ENCODE measurements around the gene C16orf96. TPM values are rescaled to one million over a fixed set of nuclear protein-coding genes. Genes with fewer than 3 reads are reported as not detected.

Gene C16orf96
- total RNA-seq, 4 donors from 2014 or later: 0.19 to 0.36 TPM; not detected in 2

- no peak for TF ChIP-seq CTCF (IDR thresholded peaks at IDR 0.05)
- DNase-seq (ENCODE audit: low spot score): no peak
- no peak for ATAC-seq (ENCODE audit: low FRiP score)
Observed at GRCh38 chr16:4609200-4610010, 53.3 kb downstream of the C16orf96 start.

GRCh38 chr16:4610011-4611005, 54.2 kb downstream of the C16orf96 start:
- TF ChIP-seq CTCF (IDR thresholded peaks at IDR 0.05): no peak
- DNase-seq (ENCODE audit: low spot score) (no peak), ATAC-seq (ENCODE audit: low FRiP score) (no peak)

- DNase-seq (ENCODE audit: low spot score): no peak
- no peak for ATAC-seq (ENCODE audit: low FRiP score)
- TF ChIP-seq CTCF (IDR thresholded peaks at IDR 0.05): no peak
Observed at GRCh38 chr16:4611337-4612021, 55.3 kb downstream of the C16orf96 start.

GRCh38 chr16:4612474-4612931, 56.4 kb downstream of the C16orf96 start:
- DNase-seq (ENCODE audit: low spot score) (no peak), ATAC-seq (ENCODE audit: low FRiP score) (no peak)
- TF ChIP-seq CTCF (IDR thresholded peaks at IDR 0.05): no peak

GRCh38 chr16:4612977-4613635, 57.0 kb downstream of the C16orf96 start:
- no peak for DNase-seq (ENCODE audit: low spot score)
- no peak for ATAC-seq (ENCODE audit: low FRiP score)
- TF ChIP-seq CTCF (IDR thresholded peaks at IDR 0.05): no peak
